Measurements from ENCODE around the gene COX10.
"Not testable (repeated sequence)": the region's sequence is repeated elsewhere in the genome, so short reads cannot be mapped to it uniquely, and the experiment has no call there.

Gene COX10

GRCh38 chr17:14123619-14124278 lies 54.4 kb downstream of the COX10 start:
- DNase-seq (ENCODE audit: low read depth in 2 of 2), result no peak

- DNase-seq (ENCODE audit: low read depth in 2 of 2), result no peak
These were observed 55.5 kb downstream of the COX10 start for GRCh38 chr17:14124854-14125253.

GRCh38 chr17:14125518-14126137 lies 56.3 kb downstream of the COX10 start:
- DNase-seq (ENCODE audit: low read depth in 2 of 2), result no peak

- DNase-seq (ENCODE audit: low read depth in 2 of 2), result no peak
These were observed 63.8 kb downstream of the COX10 start for GRCh38 chr17:14133104-14133503.

- no peak for DNase-seq (ENCODE audit: low read depth in 2 of 2)
These were observed 65.2 kb downstream of the COX10 start for GRCh38 chr17:14134456-14134855.

- no peak for DNase-seq (ENCODE audit: low read depth in 2 of 2)
These were observed 66.7 kb downstream of the COX10 start for GRCh38 chr17:14135906-14136590.

GRCh38 chr17:14138649-14139048 lies 69.3 kb downstream of the COX10 start:
- DNase-seq (ENCODE audit: low read depth in 2 of 2), result no peak

GRCh38 chr17:14143688-14144087 lies 74.4 kb downstream of the COX10 start:
- DNase-seq (ENCODE audit: low read depth in 2 of 2), result no peak

- DNase-seq (ENCODE audit: low read depth in 2 of 2), result no peak
These were observed 75.2 kb downstream of the COX10 start for GRCh38 chr17:14144508-14144907.

- DNase-seq (ENCODE audit: low read depth in 2 of 2), result no peak
These were observed 80.4 kb downstream of the COX10 start for GRCh38 chr17:14149751-14150150.

- no peak for DNase-seq (ENCODE audit: low read depth in 2 of 2)
These were observed 81.3 kb downstream of the COX10 start for GRCh38 chr17:14150619-14151018.

- DNase-seq (ENCODE audit: low read depth in 2 of 2), result no peak
These were observed 83.4 kb downstream of the COX10 start for GRCh38 chr17:14152721-14153120.

GRCh38 chr17:14153374-14153773 lies 84.1 kb downstream of the COX10 start:
- no peak for DNase-seq (ENCODE audit: low read depth in 2 of 2)

GRCh38 chr17:14156689-14157088 lies 87.4 kb downstream of the COX10 start:
- DNase-seq (ENCODE audit: low read depth in 2 of 2), result no peak

GRCh38 chr17:14157822-14158221 lies 88.5 kb downstream of the COX10 start:
- DNase-seq (ENCODE audit: low read depth in 2 of 2), result no peak

GRCh38 chr17:14158707-14159106 lies 89.4 kb downstream of the COX10 start:
- DNase-seq (ENCODE audit: low read depth in 2 of 2), result no peak

- DNase-seq (ENCODE audit: low read depth in 2 of 2), result no peak
These were observed 92.1 kb downstream of the COX10 start for GRCh38 chr17:14161419-14161818.

GRCh38 chr17:14165616-14166015 lies 96.3 kb downstream of the COX10 start:
- DNase-seq (ENCODE audit: low read depth in 2 of 2), result no peak

GRCh38 chr17:14167831-14168230 lies 98.5 kb downstream of the COX10 start:
- not testable (repeated sequence) for DNase-seq (ENCODE audit: low read depth in 2 of 2)

GRCh38 chr17:14168582-14168981 lies 99.3 kb downstream of the COX10 start:
- DNase-seq (ENCODE audit: low read depth in 2 of 2), result no peak

- DNase-seq (ENCODE audit: low read depth in 2 of 2), result no peak
These were observed 100.0 kb downstream of the COX10 start for GRCh38 chr17:14169287-14169686.

- no peak for DNase-seq (ENCODE audit: low read depth in 2 of 2)
These were observed 100.6 kb downstream of the COX10 start for GRCh38 chr17:14169901-14170300.

GRCh38 chr17:14176989-14177388 lies 107.7 kb downstream of the COX10 start:
- not testable (repeated sequence) for DNase-seq (ENCODE audit: low read depth in 2 of 2)
